Renal cortical epithelial cell (primary cell): ENCODE results near the gene G6PD. TPM values are rescaled to one million over a fixed set of nuclear protein-coding genes. Genes with fewer than 3 reads are reported as not detected.
"Not testable (repeated sequence)": the region's sequence is repeated elsewhere in the genome, so short reads cannot be mapped to it uniquely, and the experiment has no call there.

Experiments used
- DNase-seq: peaks from one replicate; pipeline ENCODE4 v3.0.0-alpha.2; 2011; ENCODE audit warnings: low read depth
- total RNA-seq: library from RNA; depleted of rRNA; stranded (reverse); fragments of >200 nt; gene quantifications from 2 replicates; pipeline ENCODE4 v1.2.3, GENCODE V29; 2014

The G6PD gene
- total RNA-seq, 1 donor from 2014 or later: 152 TPM

- peak; percentile 8 for DNase-seq
Observed at GRCh38 chrX:154542723-154543424, 3.8 kb downstream of the G6PD start.

GRCh38 chrX:154541896-154542722, 4.5 kb downstream of the G6PD start:
- peak; percentile 81 for DNase-seq

GRCh38 chrX:154541589-154541895, 5.1 kb downstream of the G6PD start:
- no peak for DNase-seq

- peak; percentile 68 for DNase-seq
Observed at GRCh38 chrX:154540897-154541535, 5.6 kb downstream of the G6PD start.

- not testable (repeated sequence) for DNase-seq
Observed at GRCh38 chrX:154540365-154540764, 6.3 kb downstream of the G6PD start.

GRCh38 chrX:154539077-154539476, 7.6 kb downstream of the G6PD start:
- DNase-seq: no peak

- DNase-seq: no peak
Observed at GRCh38 chrX:154535892-154536291, 10.8 kb downstream of the G6PD start.

- peak; percentile 51 for DNase-seq
Observed at GRCh38 chrX:154534526-154535322, 11.9 kb downstream of the G6PD start.

- DNase-seq: no peak
Observed at GRCh38 chrX:154532690-154533089, 14.0 kb downstream of the G6PD start.

- DNase-seq: peak; percentile 65
Observed at GRCh38 chrX:154531626-154532025, 15.0 kb downstream of the G6PD start.

- DNase-seq: no peak
Observed at GRCh38 chrX:154530286-154530685, 16.4 kb downstream of the G6PD start.

- DNase-seq: peak; percentile 27
Observed at GRCh38 chrX:154529206-154529612, 17.4 kb downstream of the G6PD start.

GRCh38 chrX:154526901-154527675, 19.6 kb downstream of the G6PD start:
- DNase-seq: peak; percentile 68

GRCh38 chrX:154525606-154526490, 20.8 kb downstream of the G6PD start:
- no peak for DNase-seq

GRCh38 chrX:154519389-154519788, 27.3 kb downstream of the G6PD start:
- no peak for DNase-seq

- DNase-seq: no peak
Observed at GRCh38 chrX:154517101-154517781, 29.4 kb downstream of the G6PD start.

GRCh38 chrX:154516656-154517100, 30.0 kb downstream of the G6PD start:
- peak; percentile 63 for DNase-seq

GRCh38 chrX:154515966-154516655, 30.5 kb downstream of the G6PD start, which contains the start of gene FAM3A:
Gene FAM3A, minus strand, starts transcription at chrX:154516232. Its CDS starts 460 bp downstream, at chrX:154515772.
- DNase-seq: peak; percentile 57
